ENCODE measurements around the gene THAP3.

The THAP3 gene

GRCh38 chr1:6584126-6585080, 40.3 kb upstream of the THAP3 start:
- Histone ChIP-seq H3K9me3 (ENCODE audit: control insufficient read depth, low read length) (no peaks in the 10 kb centered on the region), H3K4me1 (peaks cover 3% of the 10 kb centered on the region), H2AFZ (no peak overlapping the region), H3K36me3 (ENCODE audit: control insufficient read depth, insufficient read depth, low read length) (no peaks in the 10 kb centered on the region), H3K4me2 (ENCODE audit: low read length) (no peak overlapping the region), H3K27ac (no peak overlapping the region), H3K79me2 (peaks cover under 1% of the 10 kb centered on the region), H3K4me3 (ENCODE audit: low read depth, low read length) (no peak overlapping the region), H3K27me3 (ENCODE audit: control insufficient read depth, insufficient read depth, low read length) (no peaks in the 10 kb centered on the region), H3K9ac (no peak overlapping the region)
- no peak for TF ChIP-seq CTCF (IDR thresholded peaks at IDR 0.05)

- H3K9me3 ChIP-seq (ENCODE audit: control insufficient read depth, low read length), result no peaks in the 10 kb centered on the region
- H3K27ac ChIP-seq, result no peak overlapping the region
- no peak overlapping the region for H3K4me2 ChIP-seq (ENCODE audit: low read length)
- H3K4me3 ChIP-seq (ENCODE audit: low read depth, low read length), result no peak overlapping the region
- TF ChIP-seq CTCF (IDR thresholded peaks at IDR 0.05), result no peak
- no peak overlapping the region for H3K9ac ChIP-seq
- H3K4me1 ChIP-seq, result peaks cover 2% of the 10 kb centered on the region
- no peaks in the 10 kb centered on the region for H3K79me2 ChIP-seq
- H3K27me3 ChIP-seq (ENCODE audit: control insufficient read depth, insufficient read depth, low read length), result no peaks in the 10 kb centered on the region
- H2AFZ ChIP-seq, result no peak overlapping the region
- no peaks in the 10 kb centered on the region for H3K36me3 ChIP-seq (ENCODE audit: control insufficient read depth, insufficient read depth, low read length)
Measured at GRCh38 chr1:6585081-6585722, 39.5 kb upstream of the THAP3 start.

- Histone ChIP-seq H3K27ac (no peak overlapping the region), H3K79me2 (no peaks in the 10 kb centered on the region), H3K27me3 (ENCODE audit: control insufficient read depth, insufficient read depth, low read length) (no peaks in the 10 kb centered on the region), H3K9me3 (ENCODE audit: control insufficient read depth, low read length) (no peaks in the 10 kb centered on the region), H3K4me3 (ENCODE audit: low read depth, low read length) (no peak overlapping the region), H3K9ac (no peak overlapping the region), H3K36me3 (ENCODE audit: control insufficient read depth, insufficient read depth, low read length) (no peaks in the 10 kb centered on the region), H2AFZ (no peak overlapping the region), H3K4me1 (peaks cover 2% of the 10 kb centered on the region), H3K4me2 (ENCODE audit: low read length) (no peak overlapping the region)
- no peak for TF ChIP-seq CTCF (IDR thresholded peaks at IDR 0.05)
Measured at GRCh38 chr1:6585841-6586240, 38.8 kb upstream of the THAP3 start.

- H3K79me2 ChIP-seq, result no peaks in the 10 kb centered on the region
- H3K27ac ChIP-seq, result no peak overlapping the region
- TF ChIP-seq CTCF (IDR thresholded peaks at IDR 0.05), result no peak
- no peaks in the 10 kb centered on the region for H3K9me3 ChIP-seq (ENCODE audit: control insufficient read depth, low read length)
- no peaks in the 10 kb centered on the region for H3K36me3 ChIP-seq (ENCODE audit: control insufficient read depth, insufficient read depth, low read length)
- H3K4me3 ChIP-seq (ENCODE audit: low read depth, low read length), result no peak overlapping the region
- no peak overlapping the region for H2AFZ ChIP-seq
- H3K4me2 ChIP-seq (ENCODE audit: low read length), result no peak overlapping the region
- H3K4me1 ChIP-seq, result peaks cover 2% of the 10 kb centered on the region
- no peaks in the 10 kb centered on the region for H3K27me3 ChIP-seq (ENCODE audit: control insufficient read depth, insufficient read depth, low read length)
- H3K9ac ChIP-seq, result no peak overlapping the region
Measured at GRCh38 chr1:6586404-6586816, 38.3 kb upstream of the THAP3 start.
